ENCODE data around the gene DISC1.
"Not testable (repeated sequence)": the region's sequence is repeated elsewhere in the genome, so short reads cannot be mapped to it uniquely, and the experiment has no call there.

- not testable (repeated sequence) for TF ChIP-seq CTCF (conservative IDR thresholded peaks at IDR 0.05; ENCODE audit: low read depth in 2 of 2); POLR2AphosphoS5 (IDR thresholded peaks at IDR 0.05; ENCODE audit: low read depth); EZH2phosphoT487 (IDR thresholded peaks at IDR 0.05; ENCODE audit: unreplicated experiment); ZNF331 (CRISPR knock-in tag; IDR thresholded peaks at IDR 0.05; ENCODE audit: low read depth); EZH2 (IDR thresholded peaks at IDR 0.05; ENCODE audit: low read depth, unreplicated experiment); CREB1 (CRISPR knock-in tag; IDR thresholded peaks at IDR 0.05; ENCODE audit: low read depth); NANOG (IDR thresholded peaks at IDR 0.05; ENCODE audit: borderline replicate concordance); JUNB (IDR thresholded peaks at IDR 0.05; ENCODE audit: unreplicated experiment); STAT1 (IDR thresholded peaks at IDR 0.05; ENCODE audit: unreplicated experiment); ZNF114 (CRISPR knock-in tag; IDR thresholded peaks at IDR 0.05)
- TF ChIP-seq, protein P1, sequence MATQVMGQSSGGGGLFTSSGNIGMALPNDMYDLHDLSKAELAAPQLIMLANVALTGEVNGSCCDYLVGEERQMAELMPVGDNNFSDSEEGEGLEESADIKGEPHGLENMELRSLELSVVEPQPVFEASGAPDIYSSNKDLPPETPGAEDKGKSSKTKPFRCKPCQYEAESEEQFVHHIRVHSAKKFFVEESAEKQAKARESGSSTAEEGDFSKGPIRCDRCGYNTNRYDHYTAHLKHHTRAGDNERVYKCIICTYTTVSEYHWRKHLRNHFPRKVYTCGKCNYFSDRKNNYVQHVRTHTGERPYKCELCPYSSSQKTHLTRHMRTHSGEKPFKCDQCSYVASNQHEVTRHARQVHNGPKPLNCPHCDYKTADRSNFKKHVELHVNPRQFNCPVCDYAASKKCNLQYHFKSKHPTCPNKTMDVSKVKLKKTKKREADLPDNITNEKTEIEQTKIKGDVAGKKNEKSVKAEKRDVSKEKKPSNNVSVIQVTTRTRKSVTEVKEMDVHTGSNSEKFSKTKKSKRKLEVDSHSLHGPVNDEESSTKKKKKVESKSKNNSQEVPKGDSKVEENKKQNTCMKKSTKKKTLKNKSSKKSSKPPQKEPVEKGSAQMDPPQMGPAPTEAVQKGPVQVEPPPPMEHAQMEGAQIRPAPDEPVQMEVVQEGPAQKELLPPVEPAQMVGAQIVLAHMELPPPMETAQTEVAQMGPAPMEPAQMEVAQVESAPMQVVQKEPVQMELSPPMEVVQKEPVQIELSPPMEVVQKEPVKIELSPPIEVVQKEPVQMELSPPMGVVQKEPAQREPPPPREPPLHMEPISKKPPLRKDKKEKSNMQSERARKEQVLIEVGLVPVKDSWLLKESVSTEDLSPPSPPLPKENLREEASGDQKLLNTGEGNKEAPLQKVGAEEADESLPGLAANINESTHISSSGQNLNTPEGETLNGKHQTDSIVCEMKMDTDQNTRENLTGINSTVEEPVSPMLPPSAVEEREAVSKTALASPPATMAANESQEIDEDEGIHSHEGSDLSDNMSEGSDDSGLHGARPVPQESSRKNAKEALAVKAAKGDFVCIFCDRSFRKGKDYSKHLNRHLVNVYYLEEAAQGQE (IDR thresholded peaks at IDR 0.05; ENCODE audit: unreplicated experiment): not testable (repeated sequence)
Measured at GRCh38 chr1:231785073-231785472, 158.5 kb downstream of the DISC1 start.
